ENCODE measurements around the gene UGT2B7.
"Not testable (repeated sequence)": the region's sequence is repeated elsewhere in the genome, so short reads cannot be mapped to it uniquely, and the experiment has no call there.

The UGT2B7 gene

DNA sequence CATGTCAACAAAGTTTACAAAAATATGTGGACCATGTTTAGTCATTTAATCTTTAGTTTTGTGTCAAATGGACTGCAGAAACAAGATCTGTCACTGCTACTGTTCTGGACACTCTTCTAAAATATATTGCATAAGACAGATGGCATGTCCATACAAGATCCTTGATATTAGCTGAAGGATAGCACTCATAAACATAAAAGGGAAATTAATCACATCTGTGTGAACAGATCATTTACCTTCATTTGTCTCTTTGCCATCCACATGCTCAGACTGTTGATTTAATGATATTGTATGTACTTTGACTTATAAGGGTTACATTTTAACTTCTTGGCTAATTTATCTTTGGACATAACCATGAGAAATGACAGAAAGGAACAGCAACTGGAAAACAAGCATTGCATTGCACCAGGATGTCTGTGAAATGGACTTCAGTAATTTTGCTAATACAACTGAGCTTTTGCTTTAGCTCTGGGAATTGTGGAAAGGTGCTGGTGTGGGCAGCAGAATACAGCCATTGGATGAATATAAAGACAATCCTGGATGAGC lies at the start of gene UGT2B7:
TSS of gene UGT2B7 (plus strand) at position 364 of the 546 bp plus-strand sequence. CDS start at position 411, 47 bp downstream.
- DNase-seq (ENCODE audit: low read depth, low spot score) = no peak

DNA sequence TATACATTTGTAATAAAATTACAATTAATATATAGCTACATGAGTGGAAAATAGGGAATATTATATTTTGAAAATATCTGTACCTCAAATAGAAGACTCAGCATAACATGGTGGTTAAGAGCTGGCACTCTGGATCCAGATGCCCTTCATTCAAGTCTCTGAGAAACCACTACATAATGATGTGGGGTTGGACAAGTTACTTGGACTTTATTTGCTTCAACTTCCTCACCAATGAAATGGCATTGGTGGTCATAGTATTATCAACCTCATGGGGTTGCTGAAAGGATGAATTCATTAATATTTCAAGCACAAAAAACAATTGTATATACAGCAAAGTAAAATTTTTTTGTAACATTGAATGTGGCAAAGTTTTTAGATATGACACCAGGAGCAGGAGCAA lies 46.4 kb upstream of the UGT2B7 start:
- no peak for DNase-seq (ENCODE audit: low read depth, low spot score)

DNA sequence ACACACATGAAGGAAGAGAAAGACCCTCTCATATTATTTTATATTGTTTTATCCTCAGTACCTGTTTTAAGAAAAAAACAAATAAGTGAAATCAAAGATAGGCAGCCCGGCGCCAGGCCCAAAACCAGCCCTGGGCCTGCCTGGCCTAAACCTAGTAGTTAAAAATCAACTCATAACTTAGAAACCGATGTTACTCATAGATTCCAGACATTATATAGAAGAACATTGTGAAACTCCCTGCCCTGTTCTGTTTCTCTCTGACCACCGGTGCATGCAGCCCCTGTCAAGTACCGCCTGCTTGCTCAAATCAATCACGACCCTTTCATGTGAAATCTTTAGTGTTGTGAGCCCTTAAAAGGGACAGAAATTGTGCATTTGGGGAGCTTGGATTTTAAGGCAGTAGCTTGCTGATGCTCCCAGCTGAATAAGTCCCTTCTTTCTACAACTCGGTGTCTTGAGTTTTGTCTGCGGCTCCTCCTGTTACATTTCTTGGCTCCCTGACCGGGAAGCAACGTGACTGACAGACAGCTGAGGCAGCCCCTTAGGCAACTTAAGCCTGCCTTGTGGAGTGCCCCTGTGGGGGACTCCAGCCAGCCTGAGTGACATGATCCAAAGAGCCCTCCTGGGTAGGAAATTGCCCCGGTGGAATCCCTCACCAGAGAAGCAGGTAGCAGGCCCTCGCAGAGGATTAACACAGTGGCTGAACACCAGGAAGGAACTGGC lies 45.3 kb upstream of the UGT2B7 start:
- DNase-seq (ENCODE audit: low read depth, low spot score) = peak; percentile 80

DNA sequence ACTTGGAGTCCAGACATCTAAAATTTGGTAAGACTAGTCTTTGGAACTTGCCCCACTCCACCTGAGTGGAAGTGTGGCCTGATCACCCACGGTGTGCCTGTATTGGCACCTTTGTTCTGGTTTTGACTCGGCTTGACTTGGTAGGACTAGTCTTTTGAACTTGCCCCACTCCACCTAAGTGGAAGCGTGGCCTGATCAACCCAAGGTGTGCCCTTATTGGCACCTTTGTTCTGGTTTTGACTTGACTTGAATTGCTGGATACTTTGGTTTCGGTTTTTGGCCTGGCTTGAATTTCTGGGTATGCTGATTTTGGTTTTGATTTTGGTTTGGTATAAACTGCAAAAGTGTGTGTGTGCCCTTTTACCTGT lies 44.7 kb upstream of the UGT2B7 start:
- no peak for DNase-seq (ENCODE audit: low read depth, low spot score)

DNA sequence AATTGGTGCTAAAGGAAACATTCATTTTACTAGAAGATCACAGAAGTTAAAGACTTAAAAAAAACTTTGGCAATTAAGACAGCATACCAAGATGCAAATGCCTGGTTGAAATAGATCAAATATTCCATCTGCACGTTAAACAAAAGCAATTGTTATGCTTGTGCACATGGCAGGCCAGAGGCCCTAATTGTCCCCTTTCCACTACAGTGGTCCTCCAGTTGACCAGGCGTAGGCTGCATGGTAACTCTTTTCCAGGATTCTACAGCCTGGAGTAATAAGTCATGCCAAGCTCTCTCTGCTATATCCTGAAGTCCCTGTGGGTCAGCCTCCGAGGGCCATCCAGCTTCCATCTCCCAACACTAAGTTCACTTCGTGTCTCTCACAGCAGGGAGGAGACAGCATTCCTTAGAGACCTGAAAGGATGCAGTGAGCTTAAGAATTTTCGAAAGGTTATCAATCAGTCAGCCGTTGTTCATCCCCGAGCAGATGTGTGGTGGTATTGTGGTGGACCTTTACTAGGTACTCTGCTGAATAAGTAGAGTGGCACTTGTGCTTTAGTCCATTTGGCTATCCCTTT lies 42.9 kb upstream of the UGT2B7 start:
- DNase-seq (ENCODE audit: low read depth, low spot score) = peak; percentile 39

DNA sequence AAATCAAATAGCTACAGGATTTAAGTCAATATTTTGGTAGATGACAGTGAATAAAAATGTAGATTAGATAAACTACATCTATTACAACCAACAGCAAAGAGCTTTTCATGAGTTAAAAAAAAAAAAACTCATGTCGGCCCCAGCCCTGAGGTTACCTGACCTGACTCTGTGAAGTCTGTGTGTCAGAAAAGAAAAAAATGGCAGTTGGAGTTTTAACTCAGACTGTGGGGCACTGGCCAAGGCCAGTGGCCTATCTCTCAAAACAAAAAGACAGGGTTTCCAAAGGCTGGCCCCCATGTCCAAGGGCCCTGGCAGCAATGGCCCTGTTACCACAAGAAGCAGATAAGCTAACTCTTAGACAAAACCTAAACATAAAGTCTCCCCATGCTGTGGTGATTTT lies 42.2 kb upstream of the UGT2B7 start:
- DNase-seq (ENCODE audit: low read depth, low spot score) = not testable (repeated sequence)

DNA sequence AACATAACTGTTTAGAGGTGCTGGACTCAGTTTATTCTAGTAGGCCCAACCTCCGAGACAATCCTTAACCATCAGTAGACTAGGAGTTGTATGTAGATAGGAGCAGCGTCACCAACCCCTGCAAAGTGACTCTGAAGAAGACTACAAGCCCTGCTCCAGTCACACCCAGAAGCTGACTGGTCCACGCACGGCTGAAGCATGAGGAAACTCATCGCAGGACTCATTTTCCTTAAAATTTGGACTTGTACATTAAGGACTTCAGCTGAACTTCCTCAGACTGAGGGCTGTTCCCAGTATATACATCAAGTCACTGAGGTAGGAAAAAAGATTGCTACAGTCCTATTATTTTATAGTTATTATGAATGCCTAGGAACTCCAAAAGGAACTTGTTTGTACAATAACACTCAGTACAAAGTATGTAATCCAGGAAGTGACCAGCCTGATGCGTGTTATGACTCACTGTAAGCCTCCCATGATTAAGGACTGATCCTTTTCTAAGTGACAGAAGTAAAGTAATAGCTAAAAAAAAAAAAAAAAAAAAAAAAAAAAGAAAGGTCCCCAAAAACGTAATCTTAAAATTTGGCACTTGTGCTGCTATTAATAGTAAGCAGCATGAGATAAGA lies 41.6 kb upstream of the UGT2B7 start:
- DNase-seq (ENCODE audit: low read depth, low spot score) = no peak

DNA sequence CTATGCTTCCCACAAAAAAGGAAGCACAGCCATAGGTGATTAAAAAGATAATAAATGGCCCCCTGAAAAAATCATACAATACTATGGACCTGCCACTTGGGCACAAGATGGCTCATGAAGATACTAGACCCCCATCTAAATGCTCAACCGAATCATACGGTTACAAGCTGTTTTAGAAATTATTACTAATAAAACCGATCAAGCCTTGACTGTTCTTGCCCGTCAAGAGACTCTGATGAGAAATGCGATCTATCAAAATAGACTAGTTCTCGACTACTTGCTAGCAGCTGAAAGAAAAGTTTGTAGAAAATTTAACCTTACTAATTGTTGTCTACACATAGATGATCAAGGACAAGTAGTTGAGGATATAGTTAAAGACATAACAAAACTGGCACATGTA lies 40.1 kb upstream of the UGT2B7 start:
- DNase-seq (ENCODE audit: low read depth, low spot score) = no peak

DNA sequence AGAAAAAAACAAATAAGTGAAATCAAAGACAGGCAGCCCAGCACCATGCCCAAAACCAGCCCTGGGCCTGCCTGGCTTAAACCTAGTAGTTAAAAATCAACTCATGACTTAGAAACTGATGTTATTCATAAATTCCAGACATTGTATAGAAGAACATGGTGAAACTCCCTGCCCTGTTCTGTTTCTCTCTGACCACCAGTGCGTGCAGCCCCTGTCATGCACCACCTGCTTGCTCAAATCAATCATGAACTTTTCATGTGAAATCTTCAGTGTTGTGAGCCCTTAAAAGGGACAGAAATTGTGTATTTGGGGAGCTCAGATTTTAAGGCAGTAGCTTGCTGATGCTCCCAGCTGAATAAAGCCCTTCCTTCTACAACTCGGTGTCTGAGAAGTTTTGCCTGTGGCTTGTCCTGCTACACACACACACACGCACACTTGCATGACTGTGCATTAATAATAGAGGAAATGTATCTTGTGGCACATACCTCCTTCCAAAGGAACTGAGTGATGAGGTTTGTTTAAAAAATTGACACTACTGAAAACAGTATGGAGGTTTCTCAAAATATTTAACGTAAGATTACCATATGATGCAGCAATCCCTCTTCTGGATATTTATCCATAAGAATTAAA lies 39.2 kb upstream of the UGT2B7 start:
- DNase-seq (ENCODE audit: low read depth, low spot score) = no peak

DNA sequence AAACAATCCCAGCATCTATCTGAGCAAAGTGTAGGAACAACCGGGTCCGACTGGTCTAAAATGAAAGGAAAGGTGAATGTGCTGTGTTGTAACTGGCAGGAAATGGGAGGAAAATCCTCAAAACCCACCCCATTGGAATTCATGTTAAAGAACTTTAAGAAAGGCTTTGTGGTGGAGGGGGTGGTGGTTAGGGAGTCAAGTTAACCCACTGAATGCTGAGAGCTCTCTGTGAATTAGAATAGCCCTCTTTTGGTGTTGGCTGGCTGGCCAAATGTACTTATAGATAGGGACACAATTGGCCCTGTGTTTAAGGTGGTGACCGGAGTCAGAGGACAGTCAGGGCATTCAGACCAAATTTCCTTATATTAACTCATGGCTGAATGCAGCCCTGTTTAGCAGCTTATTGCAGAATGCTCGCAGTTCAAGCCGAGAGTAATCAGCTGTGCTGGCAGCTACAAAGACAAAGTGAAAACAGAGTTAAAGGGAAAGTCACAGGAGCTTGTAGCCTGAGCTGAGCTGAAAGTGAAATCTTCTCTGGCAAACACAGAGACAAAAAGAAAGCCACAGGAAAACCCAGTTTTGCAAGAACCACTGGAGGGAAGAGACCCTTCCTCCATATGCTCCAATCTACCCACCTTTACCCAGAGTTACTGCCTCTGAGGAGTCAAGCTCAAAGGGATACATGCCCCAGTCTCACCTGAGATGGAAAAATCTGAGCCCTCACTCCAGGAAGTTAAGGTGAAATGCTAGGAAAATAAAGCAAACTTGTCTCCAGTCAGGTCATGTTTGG lies 38.5 kb upstream of the UGT2B7 start:
- peak; percentile 36 for DNase-seq (ENCODE audit: low read depth, low spot score)

DNA sequence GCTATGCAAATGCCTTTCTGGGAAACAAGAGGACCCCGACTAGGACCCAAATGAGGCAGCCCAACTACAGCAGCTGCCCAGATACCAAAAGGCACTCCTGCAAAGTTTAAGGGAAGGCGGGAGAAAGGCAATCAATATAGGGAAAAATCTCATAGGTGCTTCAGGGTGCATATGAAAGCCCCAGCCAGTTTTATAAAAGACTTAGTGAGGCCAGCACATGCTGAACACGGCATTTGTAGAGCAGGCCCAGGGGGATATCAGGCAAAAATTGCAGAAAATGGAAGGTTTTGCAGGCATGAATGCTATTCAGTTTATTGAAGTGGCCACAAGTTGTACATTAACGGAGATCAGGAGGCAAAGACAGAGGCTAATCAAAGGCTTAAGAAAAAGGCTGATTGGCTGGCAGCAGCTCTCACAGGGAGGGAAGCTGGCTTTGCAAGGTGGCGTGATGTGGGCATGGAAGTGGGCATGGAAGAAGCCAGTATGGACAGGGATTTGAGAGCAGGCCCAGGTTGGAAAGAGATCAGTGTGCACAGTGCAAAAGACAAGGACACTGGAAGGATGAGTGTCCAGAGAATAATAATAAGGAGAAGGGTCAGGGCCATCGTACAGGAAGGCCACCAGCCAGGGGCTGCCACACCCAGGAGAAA lies 37.7 kb upstream of the UGT2B7 start:
- no peak for DNase-seq (ENCODE audit: low read depth, low spot score)

DNA sequence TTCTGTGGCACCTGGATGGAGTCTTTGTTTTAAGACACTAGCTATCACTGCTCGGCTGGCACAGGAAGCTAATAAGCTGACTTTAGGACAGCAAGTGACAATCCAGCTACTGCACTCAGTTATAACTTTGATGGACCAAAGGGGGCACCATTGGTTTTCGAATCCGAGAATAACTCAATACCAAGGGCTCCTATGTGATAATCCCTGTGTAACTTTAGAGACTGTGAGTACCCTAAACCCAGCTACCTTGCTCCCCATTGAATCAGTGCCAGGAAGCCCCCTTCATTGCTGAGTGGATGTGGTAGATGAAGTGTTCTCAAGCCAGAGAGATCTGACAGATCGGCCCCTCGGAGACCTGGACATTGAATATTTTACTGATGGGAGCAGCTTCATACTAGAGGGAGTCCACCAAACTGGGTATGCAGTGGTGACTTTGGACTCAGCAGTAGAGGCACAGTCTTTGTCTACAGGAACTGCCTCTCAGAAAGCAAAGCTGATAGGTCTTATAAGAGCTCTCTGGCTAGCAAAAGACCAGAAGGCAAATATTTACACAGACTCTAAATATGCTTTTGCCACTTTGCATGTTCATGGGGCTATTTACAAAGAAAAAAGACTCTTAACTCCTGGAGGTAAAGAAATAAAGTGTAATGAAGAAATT lies 35.5 kb upstream of the UGT2B7 start:
- DNase-seq (ENCODE audit: low read depth, low spot score) = no peak

DNA sequence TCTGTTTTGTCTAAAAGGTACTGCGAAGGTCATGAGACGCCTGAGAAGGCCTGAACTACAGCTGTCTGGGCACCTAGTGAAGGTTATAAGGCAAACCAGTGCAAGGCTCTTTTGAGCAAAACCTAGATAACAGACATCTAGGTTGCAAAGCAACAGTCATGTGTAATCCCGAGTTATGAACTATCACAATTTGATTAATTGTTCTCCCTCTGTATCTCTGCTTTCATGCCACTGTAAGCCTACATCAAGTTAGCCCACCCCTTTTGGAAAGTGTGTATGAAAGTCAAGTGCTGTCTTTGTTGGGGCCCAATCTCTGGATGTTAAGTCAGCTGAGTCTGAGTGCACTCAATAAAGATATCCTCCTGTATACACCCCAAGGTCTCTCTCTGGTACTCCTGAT lies 31.9 kb upstream of the UGT2B7 start:
- DNase-seq (ENCODE audit: low read depth, low spot score) = no peak

DNA sequence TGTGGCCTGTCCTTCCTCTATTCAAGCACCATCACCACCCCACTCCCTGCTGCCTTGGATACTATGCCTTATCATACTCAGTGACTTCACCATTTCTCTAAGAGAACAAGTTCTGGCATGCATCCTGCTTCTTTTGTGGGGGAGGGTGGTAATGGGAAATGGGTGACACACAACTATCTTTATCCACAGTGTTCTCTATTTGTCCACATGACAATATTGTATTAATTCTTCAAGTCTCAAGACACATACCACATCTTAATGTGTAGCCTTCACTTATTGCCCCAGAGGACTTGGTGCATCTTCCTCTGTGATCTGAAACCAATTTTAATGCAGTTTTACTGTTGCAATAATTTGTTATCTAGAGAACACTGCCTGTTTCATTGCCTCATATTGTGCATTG lies 29.3 kb upstream of the UGT2B7 start:
- no peak for DNase-seq (ENCODE audit: low read depth, low spot score)

DNA sequence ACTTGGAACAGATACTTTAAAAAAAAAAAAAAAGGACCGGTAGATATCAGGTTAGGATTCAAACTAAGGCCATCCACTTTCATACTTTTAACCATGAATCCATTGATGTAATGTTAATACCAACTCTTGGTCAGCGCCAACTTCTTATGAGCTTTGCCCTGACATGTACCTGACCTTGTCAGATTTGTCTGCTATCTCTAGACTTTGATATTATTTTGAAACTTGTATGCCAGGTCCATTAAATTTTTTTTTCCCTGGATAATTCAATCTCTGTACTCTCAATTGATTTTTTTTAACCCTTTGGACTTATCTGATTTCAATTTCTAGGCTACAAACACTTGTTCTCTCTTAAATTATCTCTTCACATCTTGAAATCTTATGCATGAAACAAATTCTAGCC lies 27.2 kb upstream of the UGT2B7 start:
- DNase-seq (ENCODE audit: low read depth, low spot score) = no peak

DNA sequence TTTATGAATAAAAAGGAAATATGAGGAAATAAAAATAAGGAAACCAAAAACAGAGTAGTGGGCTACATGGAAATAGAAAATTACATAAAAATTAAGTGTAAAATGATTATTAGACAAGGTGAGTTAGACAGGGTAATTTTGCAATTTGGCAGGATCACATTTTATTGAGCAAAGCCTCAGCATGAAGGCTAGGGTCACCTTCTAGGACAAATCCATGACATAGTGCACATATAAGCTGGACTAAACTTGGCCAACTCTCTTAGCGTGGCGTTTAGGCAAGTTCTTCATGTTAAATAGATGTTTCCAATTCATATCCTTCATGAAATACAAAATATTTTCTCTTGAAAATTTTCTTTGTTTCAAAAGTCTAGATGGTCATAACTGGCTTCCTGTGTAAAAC lies 25.7 kb upstream of the UGT2B7 start:
- DNase-seq (ENCODE audit: low read depth, low spot score) = no peak

DNA sequence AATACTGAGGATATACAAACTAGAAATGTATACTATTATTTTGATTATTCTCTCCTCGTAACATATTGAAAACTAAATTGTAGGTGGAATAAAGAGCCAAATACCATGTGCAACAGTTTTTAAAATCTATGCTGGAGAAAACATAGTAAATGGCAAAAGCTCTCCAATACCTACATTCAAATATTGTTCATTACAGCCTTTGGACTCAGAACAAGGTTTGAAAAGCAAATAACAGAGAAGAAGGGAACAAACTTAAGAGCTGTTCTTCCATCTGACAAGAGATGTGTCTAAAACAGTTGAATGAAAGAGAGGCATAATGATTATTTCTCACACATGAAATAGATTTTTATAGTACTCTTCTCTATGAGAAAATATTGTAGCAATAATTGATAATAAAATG lies 25.0 kb upstream of the UGT2B7 start:
- DNase-seq (ENCODE audit: low read depth, low spot score) = no peak

DNA sequence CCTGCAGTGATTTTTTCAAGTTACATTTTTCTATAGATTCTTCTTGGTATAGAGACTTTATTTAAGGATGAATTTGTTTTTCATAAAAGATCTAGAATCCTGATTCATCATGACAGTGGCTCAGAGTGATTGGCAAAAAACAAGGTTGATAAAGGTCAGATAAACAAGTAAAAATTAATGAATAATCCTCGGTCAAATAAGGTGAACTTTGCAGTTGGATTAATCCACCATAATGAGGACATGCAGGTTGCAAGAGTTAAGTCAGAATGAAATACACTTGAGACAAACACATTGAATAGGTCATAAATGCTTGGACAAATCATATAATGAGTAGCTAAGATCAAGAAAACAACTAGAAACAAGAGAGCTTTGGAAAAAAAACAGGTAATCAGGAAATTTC lies 22.9 kb upstream of the UGT2B7 start:
- no peak for DNase-seq (ENCODE audit: low read depth, low spot score)

DNA sequence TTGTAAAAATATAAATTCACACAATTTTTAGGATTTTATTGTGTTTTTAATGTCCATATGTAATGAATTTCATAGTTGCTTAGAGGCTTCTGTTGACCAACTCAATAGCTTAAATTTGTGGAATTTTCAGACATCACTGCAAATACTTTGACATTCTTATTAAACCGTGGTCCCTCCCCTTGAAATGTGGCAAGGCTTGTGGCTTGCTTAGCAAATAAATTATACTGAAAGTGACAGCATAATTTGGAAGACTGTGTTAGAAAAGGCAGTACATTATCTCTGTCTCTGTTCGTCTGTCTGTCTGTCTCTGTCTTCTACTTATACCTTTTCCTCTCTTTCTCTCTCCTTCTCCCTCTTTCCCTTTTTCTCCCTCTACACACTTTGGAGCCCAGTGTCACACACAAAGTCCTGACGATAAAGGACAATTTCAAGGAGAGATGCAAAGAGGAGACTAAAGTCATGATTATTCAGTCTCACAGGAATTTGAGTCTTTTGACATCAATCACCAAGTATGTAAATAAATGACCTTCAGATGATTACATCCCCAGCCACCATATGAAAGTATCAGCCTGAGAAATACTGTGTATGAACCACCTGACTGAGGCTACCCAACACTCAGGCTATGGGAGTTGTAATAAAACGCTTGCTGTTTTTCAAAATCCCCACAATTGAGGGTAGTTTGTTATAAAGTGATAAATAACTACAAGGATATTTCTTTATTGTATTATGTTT lies 21.0 kb upstream of the UGT2B7 start:
- DNase-seq (ENCODE audit: low read depth, low spot score) = no peak

DNA sequence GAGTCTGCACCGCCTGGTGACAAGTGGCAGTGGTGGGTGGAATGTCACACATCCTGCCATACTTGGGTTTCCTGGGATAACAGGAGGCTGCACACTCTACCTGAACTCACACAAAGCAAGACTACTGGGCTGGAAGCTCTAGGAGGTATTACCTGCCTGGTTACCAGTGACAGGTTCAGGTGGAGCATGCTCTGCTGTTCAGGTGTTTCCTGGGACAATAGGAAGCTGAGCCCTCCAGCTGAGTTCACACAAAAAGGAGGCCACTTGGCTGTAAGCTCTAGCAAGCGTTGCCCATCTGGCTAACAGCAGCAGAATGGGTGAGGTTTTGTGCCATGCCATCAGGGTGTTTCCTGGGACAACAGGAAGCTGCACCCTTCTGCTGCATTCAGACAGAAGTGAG lies 17.4 kb upstream of the UGT2B7 start:
- DNase-seq (ENCODE audit: low read depth, low spot score) = no peak
